ENCODE data around the gene MTURN. TPM values are rescaled to one million over a fixed set of nuclear protein-coding genes. Genes with fewer than 3 reads are reported as not detected.

The MTURN gene
- total RNA-seq, 1 donor from 2014 or later: 13.5 TPM

DNA sequence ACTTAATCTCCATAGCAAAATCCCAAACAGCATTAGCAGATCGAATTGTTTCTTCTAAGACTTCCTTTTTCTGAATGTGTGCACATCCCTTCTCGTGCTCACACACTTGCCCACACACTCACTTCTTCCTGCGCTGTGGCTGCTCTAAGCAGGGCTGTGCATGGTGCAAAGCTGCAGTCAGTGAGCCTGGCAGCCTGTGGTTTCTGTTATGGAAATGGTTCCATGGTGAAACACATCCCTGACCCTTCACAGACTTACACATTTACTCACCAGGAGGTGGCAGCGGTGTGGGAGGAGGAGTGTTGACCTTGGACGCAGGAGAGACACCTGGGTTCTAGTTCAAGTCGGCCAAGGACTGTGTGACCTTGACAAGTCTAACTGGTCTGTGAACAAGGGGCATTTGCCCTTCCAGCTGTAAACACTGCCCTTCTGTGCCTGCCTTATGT, 24.9 kb downstream of the MTURN start:
- DNase-seq (ENCODE audit: low read depth in 2 of 2): no peak

DNA sequence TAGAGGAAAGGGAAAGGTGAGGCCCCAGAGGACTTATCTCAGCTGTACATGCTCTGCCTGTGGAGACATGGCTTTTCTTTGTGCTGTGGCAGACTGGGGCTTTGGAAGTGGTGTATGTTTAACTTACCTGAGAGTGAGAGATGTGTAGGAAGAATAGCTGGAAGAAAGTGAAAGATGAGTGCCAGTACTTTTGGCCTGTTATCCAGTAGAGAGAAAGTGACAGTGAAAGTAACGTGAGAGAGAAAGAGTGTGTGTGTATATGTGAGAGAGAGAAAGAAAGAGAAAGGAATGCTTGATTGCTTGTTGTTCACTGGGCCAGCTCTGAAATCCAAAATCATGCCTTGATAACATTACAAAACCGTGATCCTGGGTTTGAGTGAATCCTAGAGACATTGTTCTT, 25.5 kb downstream of the MTURN start:
- DNase-seq (ENCODE audit: low read depth in 2 of 2): no peak

DNA sequence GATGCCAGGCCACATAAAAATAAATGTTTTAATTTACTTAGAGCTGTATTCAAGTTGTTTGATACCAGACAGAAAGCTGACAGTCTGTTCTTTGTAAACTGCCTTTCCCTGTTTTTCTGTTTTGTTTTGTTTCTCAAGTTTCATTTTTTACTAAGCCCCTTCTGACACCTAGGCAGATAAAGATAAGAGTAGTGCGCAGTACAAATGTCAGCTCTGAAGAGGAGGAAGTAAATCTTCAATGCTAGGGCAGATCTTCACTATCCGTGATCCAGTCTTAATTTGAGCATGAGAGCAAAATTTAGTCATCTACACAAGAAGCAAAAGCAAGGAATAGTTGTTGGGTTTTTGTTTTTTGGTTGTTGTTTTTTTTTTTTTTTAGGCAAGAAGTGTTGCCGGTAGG, 27.3 kb downstream of the MTURN start:
- no peak for DNase-seq (ENCODE audit: low read depth in 2 of 2)

DNA sequence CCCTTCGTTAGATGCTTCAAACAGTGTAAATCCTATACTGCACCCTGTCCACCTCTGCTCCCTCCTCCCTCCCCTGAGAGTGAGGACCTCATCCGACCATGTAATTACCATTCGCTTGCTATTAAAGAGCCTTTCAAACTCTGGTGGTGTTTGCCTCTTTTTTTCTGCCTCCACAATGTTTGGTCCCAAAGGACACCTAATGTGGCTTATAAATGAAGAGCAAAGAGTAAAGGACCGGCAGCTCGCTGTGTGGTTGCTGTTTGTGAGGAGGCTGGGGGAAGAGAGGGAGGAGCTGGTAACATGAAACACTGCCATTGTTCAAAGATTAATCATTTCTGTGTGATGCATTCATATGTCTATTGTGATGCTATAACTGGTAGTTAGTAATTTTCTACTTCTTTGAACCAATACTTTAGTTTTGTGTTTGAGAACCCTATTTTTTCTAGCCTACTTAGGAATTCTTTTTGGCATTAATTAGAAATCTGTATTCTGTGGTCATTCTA, 27.9 kb downstream of the MTURN start:
- peak; percentile 32 to 77 for DNase-seq (ENCODE audit: low read depth in 2 of 2)

DNA sequence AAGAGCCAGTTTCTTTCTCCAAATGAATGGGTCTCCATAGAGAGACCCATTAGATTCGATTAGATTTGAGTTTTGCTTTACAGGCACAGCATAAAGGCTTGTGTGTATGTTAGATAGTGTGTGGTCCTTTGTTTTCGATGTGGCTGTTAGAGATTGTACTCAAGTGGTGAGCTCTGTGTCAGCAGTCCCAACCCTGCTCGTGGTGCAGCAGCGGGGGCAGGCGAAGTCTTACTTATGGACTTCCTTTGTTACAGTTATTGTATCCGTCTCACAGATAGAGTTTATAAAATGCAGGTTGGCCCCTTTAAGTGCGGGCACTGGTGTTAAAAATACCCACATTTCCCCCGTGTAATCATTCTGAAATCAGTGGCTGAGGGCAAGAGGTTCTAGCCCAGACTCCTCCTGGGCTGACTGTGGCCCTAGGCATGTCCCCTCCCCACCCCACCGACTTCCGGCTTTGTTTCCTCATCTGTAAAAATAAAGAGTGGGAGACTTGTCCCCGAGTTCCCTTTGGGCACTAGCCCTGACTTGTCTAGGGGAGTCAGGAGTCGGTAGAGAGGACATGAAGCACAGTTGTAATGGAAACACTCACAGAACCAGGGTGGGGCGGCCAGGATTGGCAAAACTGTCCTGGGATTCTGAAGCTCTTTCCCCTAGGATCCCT, 28.6 kb downstream of the MTURN start:
- DNase-seq (ENCODE audit: low read depth in 2 of 2): peak in 1 of 2 donors; percentile 48

DNA sequence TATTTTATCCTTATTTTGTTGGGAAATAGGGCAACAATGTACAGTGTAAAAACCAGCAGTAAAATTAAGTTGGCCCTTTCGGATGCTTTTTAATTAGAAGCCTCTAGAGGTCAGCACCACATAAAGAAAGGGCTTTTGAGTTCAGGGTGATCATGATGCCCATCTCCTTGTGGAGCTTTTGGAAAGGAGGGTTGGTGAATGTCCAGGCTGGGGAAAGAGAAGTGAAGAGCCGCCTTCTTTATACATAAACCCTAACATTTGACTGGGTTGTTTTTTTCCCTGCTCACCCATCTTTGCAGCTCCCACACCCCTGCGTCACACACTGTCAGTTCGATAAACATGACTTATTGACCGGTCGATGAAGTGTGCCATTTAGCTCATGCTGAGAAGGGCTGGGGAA, 29.8 kb downstream of the MTURN start:
- peak; percentile 40 to 62 for DNase-seq (ENCODE audit: low read depth in 2 of 2)

DNA sequence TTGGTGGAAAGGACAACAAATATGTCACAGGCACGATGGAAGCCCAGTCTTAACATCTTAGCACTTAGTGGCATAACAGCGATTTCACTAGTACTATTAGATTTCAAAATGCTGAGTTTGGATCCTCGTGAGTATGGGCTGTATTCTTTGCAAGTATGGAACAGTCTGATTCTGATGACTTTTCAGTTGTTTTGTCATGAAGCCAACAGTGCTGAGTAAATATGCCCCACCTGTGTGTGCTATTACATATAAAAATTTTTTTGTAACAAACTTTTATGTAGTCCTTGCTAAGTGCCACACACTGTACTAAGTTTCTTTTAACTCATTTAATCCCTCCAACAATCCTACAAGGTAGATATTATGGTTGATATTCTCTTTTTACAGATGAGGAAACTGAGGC, 30.8 kb downstream of the MTURN start:
- no peak for DNase-seq (ENCODE audit: low read depth in 2 of 2)

DNA sequence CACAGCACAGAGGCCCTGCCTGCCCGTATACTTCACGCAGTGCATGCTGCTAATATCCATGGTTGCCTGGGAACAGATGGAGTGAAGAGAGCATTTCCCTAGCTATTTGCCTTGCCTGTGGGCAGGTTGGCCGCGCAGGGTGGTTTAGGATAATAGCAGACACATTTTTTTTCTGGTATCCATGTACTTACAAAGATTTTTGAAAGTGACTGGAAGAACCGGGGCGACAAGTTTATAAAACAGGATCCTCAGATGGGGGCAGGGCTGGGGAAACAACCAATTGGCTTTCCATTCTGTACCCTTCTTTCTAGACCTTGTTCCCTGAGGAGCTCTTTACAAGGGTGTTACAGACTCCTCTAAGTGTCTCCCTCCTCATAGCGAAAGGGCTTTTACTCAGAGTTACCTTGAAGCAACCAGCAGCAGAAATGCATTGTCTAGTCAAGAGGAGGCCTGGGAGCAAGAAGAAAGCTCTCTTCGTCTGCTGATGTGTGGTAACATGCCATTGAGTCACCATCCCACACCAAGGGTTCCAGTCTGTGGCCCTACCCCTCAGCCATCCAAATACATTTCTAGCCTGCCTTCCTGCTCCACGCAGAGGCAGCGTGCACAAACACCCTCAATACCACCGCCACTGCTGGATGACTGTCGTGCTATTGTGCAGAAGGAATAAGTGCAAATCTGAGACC, 31.5 kb downstream of the MTURN start:
- no peak for DNase-seq (ENCODE audit: low read depth in 2 of 2)

DNA sequence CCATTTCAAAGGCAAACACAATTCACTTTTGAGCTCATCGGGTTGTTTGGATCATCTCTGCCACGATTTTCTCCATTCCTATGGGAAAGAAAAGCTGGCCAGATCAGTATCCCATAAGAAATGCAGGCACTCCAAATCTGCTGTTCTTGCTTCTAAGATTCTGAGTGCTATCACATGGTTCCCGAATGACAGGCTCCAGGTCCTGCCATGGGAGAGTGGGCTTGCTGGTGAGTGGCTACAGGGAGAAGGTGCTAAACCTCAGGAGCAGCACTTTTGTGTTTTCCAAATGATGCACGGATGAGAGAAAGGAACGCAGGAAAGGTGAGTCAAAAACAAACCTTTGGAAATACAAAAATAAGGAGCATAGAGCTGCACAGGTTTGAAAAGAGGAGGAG, 32.1 kb downstream of the MTURN start:
- no peak for DNase-seq (ENCODE audit: low read depth in 2 of 2)

DNA sequence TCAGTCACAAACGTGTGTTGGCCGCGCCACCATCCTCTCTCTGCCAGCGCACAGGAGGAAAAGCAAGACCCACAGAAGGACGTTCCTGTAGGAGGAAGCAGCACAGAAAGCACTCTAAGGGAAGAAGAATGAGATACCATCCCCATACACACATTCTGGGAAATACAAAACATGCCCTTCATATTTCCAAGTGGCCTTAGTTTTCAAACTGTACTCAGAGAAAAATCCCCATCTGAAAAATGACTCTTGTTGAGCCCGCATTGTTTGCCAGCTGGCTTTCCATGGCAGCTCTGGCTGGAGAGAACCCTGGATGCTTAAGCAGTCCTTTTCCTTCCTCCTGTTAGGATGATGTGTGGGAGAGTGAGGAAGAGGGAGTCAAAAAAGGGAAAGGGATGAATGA, 33.1 kb downstream of the MTURN start:
- no peak for DNase-seq (ENCODE audit: low read depth in 2 of 2)

DNA sequence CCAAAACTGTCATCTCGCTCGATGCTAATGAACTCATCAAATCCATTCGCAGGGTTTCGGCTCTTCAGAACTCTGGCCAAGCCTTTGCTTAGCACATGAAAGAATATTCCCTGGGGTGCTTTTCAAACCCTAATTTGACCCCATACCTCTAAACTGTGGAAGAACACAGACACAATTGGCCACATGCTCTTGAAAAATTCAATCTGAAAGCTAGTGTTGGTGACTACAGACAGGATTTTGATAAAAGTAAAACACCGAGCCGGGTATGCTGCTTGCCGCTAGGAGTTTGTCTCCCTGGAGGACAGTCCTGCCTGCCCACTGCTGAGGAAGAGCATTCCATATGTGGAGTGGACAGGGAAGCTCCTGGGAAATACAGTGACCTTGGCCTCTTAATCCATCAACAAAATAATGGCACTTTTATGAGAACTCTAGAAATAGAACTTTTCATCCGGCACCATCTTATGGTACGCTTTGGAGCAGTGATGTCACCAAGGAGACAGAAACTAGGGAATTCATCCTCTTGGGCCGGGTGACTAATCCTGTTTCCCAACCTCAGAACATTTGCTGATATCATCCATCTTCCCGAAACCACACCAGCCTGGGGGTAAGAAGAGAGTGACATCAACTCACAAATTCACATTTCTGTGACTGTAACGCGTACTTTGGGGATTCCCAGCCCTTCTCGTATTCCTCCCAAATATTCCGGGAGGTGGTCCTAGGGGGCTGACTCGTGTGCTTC, 34.2 kb downstream of the MTURN start:
- DNase-seq (ENCODE audit: low read depth in 2 of 2): no peak

DNA sequence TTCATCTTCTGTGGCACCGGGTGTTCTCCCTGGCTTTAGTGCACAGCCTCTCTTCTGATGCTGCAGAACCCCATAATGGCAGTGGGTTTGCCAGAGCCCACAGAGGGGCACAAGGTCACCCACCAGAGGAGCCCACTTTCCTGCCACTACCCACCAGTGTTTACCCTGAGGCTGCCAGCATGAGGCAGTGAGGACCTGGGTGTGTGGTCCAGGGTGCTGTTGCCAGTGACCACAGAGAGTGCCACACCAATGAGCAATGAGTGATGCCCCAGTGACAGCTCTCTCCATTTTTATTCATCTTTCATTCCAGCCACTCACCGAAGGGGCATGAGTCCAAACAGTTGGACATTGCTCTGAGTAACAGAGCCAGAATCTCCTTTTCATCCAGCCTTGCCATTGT, 34.8 kb downstream of the MTURN start:
- DNase-seq (ENCODE audit: low read depth in 2 of 2): no peak

DNA sequence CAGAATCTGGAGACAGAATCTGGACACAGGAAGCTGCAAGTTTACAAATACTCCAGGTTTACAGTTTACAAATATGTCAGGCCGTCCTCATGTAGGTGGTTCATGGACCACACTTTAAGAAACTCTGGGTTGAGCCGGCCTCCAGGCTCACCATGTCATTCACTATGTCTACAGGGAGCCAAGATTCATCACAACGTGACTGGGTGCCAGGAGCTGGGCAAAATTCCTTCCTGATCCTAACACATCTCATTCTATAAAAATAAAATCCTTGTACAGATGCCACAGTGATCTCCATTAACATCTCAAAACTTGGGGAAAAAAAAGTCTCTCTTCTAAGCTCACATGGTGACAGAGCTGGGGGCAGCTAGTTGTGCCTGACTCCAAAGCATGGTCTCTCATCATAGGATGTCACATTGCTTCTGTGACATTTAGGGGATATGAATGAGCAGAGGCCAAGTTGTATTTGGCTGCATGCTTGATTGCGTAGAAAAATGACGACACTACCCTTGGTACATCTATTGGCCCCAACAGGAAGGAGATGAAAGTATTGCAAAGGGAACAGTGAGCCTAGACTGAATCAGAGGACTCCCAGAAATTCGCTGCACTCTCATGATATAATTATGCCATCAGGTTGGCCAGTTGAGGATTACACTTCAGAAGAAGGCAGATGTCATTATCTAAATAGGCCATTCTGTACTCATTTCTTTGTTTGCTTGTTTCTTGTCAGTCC, 35.9 kb downstream of the MTURN start:
- no peak for DNase-seq (ENCODE audit: low read depth in 2 of 2)

DNA sequence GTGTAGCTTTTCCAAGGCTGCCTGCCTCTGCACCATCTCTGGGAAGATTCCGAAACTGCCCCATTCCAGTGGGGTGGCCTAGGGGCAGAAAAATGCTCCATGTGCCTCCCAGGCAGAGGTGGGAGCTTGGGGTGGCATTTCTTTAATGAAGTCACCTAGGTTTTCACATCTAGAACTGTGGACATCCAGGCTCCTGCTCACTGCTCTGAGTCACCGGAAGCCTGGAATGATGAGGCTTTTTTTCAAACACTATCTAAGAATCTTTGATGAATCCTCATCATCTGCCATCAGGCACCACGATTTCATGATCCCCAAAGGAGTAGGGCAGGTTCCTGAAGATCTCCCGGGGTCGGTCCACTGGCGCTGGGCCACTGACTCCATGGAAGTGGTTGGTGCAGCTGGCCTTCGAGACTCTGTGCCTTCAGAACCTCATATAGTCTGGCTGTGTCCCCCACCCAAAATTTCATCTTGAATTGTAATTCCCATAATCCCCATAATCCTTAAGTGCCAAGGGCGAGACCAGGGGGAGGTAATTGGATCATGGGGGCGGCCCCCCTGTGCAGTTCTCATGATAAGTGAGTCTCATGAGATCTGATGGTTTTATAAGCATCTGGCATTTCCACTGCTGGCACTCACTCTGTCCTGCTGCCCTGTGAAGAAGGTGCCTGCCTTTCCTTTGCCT, 37.1 kb downstream of the MTURN start:
- DNase-seq (ENCODE audit: low read depth in 2 of 2): peak in 1 of 2 donors; percentile 21

DNA sequence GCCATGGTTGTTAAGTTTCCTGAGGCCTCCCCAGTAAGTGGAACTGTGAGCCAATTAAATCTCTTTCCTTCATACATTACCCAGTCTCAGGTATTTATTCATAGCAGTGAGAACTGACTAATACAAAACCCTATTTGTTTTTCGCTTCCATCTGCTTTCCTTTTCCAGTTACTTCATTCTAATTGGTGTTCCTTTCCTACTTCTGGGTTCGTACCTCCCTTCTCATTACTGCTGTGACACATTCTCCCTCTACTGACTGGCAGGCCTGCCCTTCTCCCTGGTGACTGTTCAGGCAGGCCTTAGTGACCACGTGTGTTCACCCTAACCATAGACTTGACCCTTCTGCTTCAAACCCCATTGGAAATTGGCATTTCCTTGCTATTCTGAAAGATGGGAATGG, 37.7 kb downstream of the MTURN start:
- DNase-seq (ENCODE audit: low read depth in 2 of 2): no peak

DNA sequence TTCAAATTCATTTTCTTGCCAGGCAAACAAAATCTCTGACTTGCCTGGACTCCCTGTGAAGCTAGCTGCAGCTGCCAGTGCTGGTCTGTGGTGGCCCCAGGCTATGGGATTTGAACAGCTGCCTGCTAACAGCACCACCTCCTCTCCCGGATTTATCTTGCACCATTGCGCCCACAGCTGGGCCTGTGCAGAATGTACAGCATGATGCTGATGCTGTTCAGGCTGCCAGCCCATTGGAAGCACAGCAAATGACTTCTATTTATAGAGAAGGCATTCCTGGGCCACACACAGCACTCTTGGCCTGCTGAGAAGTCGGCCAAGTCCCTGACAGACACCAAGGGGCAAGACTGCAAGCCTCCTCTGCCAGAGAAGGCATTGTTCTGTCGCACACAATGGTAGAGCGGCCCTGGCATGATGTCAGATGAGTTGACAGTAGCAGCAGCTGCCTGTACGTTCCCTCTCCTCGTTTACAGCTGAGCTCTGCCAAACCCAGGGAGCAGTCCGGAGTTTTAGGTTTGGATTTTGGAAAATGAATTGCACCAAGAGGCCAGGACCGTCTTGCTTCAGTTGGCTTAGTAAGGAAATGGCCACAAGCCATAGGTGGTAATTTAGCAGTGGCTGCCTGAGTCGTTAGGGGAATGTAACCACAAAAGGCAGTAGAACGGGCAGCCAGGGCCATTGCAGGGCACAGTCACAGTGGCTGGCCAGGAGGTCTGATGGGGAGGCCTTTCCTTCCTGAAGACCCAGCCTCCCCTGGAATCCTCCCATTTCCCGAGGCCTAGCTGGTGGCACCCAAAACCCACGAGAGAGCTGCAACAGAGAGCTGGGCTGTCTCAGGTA, 38.5 kb downstream of the MTURN start:
- peak in 1 of 2 donors; percentile 12 for DNase-seq (ENCODE audit: low read depth in 2 of 2)

DNA sequence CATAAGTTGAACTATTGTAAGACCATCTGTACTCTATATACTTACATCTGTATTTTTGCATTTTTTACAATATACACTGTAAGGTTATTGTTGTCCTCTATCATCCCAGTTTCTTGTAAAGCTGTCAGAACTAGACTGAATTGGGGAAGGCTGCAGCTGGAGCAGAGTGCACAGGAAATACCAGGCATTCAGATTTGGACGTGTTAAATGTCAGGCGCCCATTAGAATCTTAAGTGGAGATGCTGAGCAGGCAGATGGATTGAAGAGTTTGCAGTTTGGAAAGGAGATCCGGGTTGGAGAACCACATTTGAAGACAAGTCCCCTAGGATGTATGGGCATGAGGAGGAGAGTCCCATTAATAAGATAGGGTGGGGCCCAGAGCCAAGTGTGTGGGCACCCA, 40.4 kb downstream of the MTURN start:
- no peak for DNase-seq (ENCODE audit: low read depth in 2 of 2)

DNA sequence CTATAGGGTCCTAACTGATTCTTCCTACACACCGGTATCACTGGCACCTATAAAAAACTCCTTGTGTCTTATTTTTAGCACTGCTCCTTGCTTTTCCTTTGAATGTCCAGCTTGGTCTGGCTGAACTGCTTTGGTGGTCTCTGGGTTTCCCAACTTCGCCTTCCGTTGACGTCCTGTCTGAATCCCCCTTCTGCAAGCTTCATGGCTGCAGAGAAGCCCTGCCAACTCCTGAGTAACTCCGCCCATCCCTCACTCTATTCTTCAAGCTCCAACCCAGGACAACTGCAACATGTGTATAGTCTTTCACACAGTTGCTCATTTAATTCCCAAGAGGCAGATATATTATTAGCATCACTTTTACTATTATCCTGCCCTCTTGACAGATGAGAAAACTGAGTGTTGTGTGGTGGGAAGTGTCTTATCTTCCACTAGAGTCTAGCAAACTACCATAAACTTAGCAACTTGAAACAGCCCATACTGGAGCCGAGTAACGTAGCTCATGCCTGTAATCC, 40.9 kb downstream of the MTURN start:
- DNase-seq (ENCODE audit: low read depth in 2 of 2): no peak

DNA sequence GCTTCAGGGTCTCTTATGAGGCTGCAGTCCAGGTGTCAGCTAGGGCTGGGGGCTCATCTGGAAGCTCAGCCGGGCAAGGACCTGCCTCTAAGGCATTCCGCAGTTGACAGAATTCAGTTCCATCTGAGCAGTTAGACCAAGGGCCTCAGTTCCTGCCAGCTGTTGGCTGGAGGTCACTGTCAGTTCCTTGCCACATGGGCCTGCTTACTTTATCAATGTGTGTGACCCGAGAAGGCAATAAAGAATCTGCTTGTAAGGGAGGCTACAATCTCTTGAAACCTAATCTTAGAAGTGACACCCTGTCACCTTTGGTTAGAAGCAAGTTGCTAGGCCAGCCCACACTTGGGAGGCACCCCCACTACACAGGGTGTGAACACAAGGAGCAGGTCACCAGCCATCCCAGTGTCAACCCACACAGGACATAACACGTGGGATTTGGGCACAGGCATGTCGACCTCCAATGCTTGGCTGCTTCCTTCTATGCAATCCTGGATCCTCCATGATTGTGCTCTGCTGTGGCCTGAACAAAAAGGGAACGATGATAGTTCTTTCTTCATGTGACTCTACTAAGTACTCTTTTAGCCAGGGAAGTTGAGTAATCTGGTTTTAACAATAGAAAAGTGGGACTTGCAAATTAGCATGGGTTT, 41.8 kb downstream of the MTURN start:
- DNase-seq (ENCODE audit: low read depth in 2 of 2): no peak

DNA sequence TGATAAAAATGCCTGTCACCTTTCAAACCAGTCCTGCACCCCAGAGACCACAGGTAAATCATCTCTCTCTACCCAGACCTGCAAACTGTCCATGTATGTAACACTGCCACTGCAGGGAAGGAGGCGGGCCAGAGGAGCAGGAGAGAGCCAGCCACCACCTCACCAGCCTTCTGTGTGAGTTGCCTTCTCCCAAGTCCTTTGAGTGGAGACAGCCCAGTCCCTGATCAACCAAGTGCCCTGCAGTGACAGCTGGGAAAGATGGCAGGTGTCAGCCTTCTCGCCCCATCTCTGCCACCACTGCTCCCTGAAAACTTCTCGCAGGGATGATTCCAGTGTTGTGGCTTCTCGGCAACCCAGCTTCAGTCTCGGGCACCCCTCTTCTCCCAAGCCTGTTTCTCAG, 42.4 kb downstream of the MTURN start:
- no peak for DNase-seq (ENCODE audit: low read depth in 2 of 2)

Measured in dermis microvascular lymphatic vessel endothelial cell (primary cell).